Stimulated activated CD4-positive, alpha-beta T cell treated with anti-CD3 and anti-CD28 coated beads, Interleukin-2, amount 100 ng/mL, for 48 hours (primary cell): ENCODE results near the gene ANKMY1.
"Not testable (repeated sequence)": the region's sequence is repeated elsewhere in the genome, so short reads cannot be mapped to it uniquely, and the experiment has no call there.

Source experiments
- DNase-seq, 2 donors: peaks; one replicate each; pipeline ENCODE4 v3.0.0-alpha.2; 2020

The ANKMY1 gene

GRCh38 chr2:240567137-240567871 is 9.5 kb upstream of the ANKMY1 start:
- no peak for DNase-seq

DNA sequence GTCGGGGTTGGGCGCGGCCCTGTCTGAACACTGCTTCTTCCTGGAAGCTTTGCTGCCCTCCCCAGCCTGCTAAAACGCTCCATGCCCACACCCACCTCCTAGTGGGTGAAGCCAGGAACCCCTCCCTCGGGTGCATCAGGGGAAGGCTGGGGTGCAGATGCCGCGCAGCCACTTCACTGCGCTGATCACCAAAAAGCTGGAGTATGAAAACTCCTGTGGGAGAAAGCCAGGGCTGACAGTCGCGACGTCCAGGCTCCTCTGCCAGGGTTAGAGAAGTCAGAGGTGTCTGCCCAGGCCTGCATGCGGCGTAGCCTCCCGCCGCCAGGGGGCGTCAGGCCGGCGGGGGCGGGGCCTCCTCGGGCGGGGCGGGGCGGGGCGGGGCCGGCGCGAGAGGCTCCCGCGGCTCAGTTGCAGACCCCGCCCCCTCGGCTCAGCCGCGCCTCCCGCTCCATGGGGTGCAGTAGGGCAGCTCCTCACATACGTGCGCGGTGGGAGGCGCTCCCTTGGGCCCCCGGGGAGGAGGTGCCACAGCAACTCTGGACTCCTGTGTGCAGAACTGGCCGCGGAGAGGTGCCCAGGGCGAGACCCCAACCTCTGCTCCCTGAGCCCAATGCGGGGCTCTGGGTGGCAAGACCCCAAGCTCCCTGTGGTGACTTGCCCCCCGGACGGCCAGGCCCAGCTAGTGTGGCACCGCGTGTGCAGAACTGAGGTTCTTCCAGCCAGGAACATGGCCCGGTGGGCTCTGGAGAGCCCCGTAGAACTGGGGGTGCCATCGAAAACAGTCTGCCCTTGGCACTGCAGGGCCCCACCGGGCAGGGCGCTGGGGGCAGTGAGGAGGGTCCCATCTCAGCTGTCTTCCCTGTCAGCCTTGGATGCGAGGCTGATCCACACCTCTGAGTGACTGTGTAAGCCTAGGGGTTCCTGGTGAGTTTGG is 8.7 kb upstream of the ANKMY1 start:
- DNase-seq, result peak; percentile 92 to 94

GRCh38 chr2:240565333-240566202 is 7.8 kb upstream of the ANKMY1 start:
- peak; percentile 77 to 80 for DNase-seq

DNA sequence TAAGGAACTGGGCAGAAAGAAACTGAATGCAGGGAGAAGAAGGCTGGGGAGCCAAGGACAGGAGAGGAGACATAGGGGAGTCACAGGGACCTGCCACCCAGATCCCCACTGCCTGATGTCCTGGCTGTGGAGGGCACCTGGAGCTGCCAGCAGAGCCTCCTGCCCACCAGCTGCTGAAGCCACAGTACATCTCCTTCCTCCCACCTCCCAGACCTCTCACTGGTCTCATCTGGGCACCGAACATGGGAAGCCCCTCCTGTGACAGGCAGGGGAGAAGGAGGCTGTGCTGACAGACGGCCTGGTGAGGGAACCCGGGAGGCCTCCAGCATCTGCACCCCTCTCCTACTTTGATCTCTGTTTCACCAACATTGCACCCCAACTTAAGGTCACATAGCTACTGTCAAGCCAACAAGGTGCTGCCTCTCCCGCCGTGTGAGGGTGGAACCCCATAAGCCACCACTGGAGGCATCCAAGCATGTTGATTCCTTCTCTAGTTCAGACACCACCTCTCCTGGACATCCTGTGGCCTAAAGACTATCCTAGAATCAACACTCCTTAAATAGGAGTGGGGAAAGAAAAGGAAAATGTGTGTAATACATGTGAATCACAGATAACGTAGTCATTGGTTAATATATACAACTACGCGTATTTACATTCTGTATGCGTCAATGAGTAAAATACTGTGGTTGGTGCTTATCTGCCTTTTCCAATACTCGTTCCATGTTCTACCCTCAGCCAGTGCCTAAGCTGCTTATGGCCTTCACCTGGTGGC is 7.0 kb upstream of the ANKMY1 start:
- DNase-seq, result no peak

DNA sequence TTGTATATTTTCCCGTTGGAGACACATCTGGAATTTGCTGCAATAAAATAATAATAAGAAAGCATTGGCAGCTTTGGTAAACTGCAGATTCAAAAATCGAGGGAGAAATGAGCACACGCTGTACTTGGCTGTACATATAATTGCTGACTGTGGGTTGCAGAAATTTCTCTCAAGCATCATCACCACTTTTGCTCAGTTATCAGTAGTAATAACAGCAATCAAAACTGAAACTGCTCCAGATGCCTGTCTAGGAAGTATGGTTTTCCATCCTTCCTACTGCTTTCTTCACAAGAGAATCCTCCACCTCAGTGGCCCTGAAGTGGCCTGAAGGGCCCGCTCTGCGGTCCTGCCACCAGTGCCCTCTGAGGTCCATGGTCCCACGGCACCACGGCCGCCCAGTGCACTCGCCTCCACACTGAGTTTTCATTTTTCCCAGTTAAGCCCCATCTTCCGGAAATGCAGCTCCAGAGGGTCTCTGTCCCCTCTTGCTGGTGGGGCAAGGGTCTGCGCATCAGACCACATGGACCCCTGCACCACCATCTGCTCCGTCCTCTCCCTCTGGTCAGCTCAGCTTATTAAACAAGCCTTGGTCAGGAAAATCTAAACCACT is 6.3 kb upstream of the ANKMY1 start:
- no peak for DNase-seq

- not testable (repeated sequence) for DNase-seq
These were observed 5.4 kb upstream of the ANKMY1 start for GRCh38 chr2:240563231-240563630.

DNA sequence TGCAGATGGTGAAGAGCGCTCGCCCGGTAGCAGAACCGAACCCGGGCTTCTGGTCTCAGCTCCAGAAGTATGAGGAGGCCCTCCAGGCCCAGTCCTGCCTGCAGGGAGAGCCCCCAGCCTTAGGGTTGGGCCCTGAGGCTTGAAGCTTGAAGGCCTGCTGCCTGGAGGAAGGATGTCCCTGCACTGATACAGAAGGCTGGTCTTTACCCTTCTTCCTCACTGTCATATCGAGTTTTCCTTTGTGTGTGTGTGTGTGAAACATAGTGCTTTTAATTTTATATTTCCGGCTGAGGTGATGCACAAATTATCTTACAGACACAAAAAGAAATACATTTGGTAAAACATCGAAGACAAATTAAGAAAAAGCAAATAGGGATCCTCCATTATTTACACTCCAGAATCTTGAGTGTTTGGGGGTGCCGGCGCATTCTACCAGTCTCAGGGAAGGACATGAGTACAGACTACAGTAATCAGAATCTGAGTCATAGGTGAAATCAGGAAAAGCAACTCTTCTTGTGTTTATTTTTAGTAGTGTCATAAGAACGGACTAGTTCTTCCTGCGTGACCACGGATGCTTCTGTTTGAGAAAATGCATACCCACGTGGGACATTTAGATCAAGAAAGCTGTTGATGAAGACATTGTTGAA is 3.7 kb upstream of the ANKMY1 start:
- DNase-seq, result no peak

GRCh38 chr2:240560480-240561324 is 2.9 kb upstream of the ANKMY1 start:
- DNase-seq, result peak; percentile 99 to 100

DNA sequence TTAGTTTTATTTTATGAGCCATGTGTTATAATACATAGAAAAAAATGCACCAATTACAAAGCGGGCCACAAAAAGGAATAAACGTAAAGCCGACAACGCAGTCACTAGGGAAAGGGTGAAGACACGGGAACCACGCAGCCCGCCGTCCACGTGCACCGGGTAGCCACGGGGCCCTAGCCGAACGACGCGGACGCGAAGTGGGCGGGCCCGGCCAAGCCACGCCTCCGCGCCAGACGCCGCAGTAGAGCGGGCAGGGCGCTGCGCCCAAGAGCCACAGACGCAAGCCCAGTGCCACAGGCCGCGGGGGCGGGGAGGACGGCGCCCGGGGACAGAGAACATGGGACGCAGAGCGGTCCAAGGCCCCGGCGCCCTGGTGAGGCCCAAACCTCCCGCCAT is 2.3 kb upstream of the ANKMY1 start, which contains the start of gene DUSP28:
DUSP28 (plus strand) TSS at position 274 of the 396 bp plus-strand sequence. CDS start 328 bp downstream, outside the sequence.
- peak; percentile 89 to 90 for DNase-seq

DNA sequence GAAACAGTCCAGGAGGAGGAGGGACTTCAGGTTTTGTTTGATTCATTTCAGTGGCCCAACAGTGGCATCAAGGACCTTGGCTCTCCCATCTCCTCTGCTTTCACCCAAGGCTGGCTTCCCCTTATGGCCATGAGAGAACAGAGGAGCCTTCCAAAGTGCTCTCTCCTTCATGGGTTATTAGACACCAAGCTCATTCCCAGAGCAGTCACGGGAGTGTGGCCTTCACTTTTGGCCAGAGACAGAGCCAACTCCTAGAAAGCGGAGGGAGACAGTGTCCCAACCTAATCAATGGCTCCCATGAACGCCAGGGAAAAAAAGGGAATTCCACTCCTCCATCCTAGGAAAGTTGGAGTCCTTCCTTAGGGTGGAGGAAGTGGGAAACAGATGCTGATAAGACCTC is 1.5 kb upstream of the ANKMY1 start:
- no peak for DNase-seq

GRCh38 chr2:240558236-240558761 is 511 bp upstream of the ANKMY1 start:
- DNase-seq, result no peak

GRCh38 chr2:240557101-240557751 is 562 bp downstream of the ANKMY1 start:
- DNase-seq, result no peak

DNA sequence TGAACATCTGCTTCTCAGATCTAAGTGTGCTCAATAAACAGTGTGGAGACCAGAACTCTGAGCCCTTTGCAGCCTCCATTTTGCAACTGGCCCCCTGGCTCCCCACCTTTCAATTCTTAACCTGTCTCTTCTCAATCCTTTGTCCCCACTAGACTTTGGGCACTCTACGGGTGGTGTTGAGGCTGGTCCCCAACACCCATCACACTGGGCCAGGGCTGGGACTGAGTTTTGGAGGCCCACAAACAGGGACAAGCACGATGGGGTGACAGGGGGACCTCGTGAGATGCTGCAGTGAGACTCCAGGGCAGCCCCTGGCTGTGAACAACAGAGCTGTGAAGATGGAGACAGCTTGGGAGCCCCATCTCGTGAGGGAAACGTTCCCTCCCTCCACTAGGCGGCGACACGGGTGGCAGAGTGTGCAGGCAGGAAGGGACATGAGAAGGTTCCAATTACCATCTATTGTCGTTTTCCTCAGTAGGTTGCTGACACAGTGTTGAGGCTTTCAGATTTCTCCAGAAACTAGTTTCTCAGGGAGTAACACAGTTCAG is 1.2 kb downstream of the ANKMY1 start:
- DNase-seq, result peak; percentile 63 to 67

GRCh38 chr2:240555541-240556250 is 2.1 kb downstream of the ANKMY1 start:
- no peak for DNase-seq

GRCh38 chr2:240554767-240555493 is 2.9 kb downstream of the ANKMY1 start:
- DNase-seq, result no peak

DNA sequence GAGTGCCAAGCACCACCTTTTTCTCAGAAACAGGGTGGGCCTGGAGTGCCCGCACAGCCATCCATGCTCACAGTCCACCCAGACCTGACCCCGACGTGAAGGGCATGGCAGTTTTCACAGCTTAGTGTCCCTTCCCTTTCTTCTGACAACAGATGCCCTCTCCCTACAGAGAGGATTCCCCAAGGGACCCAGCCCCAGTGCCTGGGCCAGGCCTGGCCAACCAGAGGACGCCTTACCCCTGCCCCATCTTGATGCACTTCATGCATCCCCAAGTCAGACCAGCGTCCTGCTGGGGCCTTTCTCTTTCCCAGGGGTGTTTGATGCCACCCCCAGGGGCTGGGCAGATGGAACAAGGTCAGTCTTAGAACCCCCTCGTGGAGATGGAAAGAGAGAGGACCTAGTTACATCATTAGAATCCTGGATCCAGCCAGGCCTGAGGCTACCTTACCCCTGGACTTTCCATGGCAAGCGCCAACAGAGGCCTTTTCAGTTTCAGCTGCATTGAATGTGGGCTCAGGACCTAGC is 3.8 kb downstream of the ANKMY1 start:
- no peak for DNase-seq

- DNase-seq, result no peak
These were observed 6.0 kb downstream of the ANKMY1 start for GRCh38 chr2:240551811-240552210.
